Measurements from ENCODE around the gene PSMB7.

DNA sequence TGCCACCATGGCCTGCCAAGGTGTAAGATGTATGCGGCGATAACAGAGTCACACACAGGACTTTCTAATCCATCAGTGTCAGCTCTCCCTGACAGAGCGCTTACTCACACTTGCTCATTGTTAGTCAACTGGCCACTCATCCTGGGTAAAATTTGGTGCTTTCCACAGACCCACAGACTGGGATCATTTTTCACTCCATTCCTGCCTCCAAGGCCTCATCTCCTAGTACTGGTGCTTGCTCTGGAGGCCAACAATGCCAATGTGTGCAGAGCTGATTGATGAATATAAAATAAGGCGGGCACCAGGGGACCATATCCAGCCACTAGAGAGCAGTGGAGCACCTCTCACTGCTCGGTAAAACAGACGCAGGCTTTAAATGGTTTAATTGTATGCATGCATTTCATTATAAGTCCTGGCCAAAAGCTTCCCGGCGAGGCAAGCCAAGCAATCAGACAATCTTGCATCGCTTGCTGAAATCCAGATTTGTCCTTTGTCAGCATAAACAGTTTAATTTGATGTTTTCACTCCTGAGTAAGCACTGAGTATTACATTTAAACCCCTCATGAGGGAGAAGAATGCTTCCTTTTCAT lies 22.3 kb downstream of the PSMB7 start:
- TF ChIP-seq SMAD1 (CRISPR knock-in tag; IDR thresholded peaks at IDR 0.05; ENCODE audit: borderline replicate concordance, low read depth), result no peak
- no peak for TF ChIP-seq ZNF841 (CRISPR knock-in tag; IDR thresholded peaks at IDR 0.05; ENCODE audit: borderline replicate concordance)
- no peak for TF ChIP-seq POLR2AphosphoS5 (IDR thresholded peaks at IDR 0.05; ENCODE audit: low read depth, low read length)
- TF ChIP-seq, protein P1, sequence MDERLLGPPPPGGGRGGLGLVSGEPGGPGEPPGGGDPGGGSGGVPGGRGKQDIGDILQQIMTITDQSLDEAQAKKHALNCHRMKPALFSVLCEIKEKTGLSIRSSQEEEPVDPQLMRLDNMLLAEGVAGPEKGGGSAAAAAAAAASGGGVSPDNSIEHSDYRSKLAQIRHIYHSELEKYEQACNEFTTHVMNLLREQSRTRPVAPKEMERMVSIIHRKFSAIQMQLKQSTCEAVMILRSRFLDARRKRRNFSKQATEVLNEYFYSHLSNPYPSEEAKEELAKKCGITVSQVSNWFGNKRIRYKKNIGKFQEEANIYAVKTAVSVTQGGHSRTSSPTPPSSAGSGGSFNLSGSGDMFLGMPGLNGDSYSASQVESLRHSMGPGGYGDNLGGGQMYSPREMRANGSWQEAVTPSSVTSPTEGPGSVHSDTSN (CRISPR knock-in tag; IDR thresholded peaks at IDR 0.05), result no peak
